Skeletal muscle satellite cell (primary cell): ENCODE results near the gene LARP1B.
A peak's percentile ranks its signal among the peaks of the same experiment; 100 is the strongest.

Experiments
- H3K27me3 ChIP-seq: 2 replicates; pipeline ENCODE4 v1.7.0; 2013; ENCODE audit warnings: low read length; ENCODE audit not compliant: control insufficient read depth, insufficient read depth
- H3K36me3 ChIP-seq: 2 replicates; pipeline ENCODE4 v1.7.0; 2013; ENCODE audit warnings: mild to moderate bottlenecking, control low read depth, low read length; ENCODE audit not compliant: insufficient read depth
- H3K4me1 ChIP-seq: 2 replicates; pipeline ENCODE4 v1.7.0; 2013; ENCODE audit warnings: low read length; ENCODE audit not compliant: control insufficient read depth, insufficient read depth
- H3K4me2 ChIP-seq: 2 replicates; pipeline ENCODE4 v1.7.0; 2013; ENCODE audit warnings: mild to moderate bottlenecking, low read length
- H3K4me3 ChIP-seq: 2 replicates; pipeline ENCODE4 v1.7.0; 2013; ENCODE audit warnings: low read length
- H3K9ac ChIP-seq: 2 replicates; pipeline ENCODE4 v1.7.0; 2013; ENCODE audit warnings: mild to moderate bottlenecking, low read depth, low read length, moderate library complexity
- H3K9me3 ChIP-seq: replicated peaks from 2 replicates; pipeline ENCODE4 v1.7.0; 2013; ENCODE audit warnings: mild to moderate bottlenecking, control low read depth, low read length

Gene LARP1B

DNA sequence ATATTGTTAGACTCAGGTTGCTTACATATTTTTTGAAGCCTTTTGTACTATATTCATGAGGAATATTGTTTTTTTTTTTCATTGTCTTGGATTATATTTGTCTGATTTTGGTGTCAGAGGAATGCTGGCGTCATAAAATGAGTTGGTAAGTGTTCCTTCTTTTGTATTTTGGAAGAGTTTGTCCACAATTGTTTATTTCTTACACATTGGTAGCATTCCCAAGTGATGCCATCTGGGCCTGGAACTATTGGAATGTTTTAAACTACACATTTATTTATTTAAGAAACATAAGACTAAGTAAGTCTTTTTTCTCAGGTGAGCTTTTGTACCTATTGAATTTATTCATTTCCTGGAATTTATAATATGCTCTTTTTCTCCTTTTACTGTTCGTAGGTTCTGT lies 107.6 kb downstream of the LARP1B start:
- H3K4me3 ChIP-seq, result no peak overlapping the region
- H3K27me3 ChIP-seq, result no peaks in the 10 kb centered on the region
- H3K36me3 ChIP-seq, result no peaks in the 10 kb centered on the region
- H3K9me3 ChIP-seq, result no peaks in the 10 kb centered on the region
- H3K4me1 ChIP-seq, result peaks cover 1% of the 10 kb centered on the region
- H3K4me2 ChIP-seq, result no peak overlapping the region
- no peak overlapping the region for H3K9ac ChIP-seq

GRCh38 chr4:128169245-128169644 lies 108.1 kb downstream of the LARP1B start:
- no peaks in the 10 kb centered on the region for H3K9me3 ChIP-seq
- no peak overlapping the region for H3K9ac ChIP-seq
- H3K4me3 ChIP-seq, result no peak overlapping the region
- no peaks in the 10 kb centered on the region for H3K36me3 ChIP-seq
- H3K4me2 ChIP-seq, result no peak overlapping the region
- no peaks in the 10 kb centered on the region for H3K27me3 ChIP-seq
- no peaks in the 10 kb centered on the region for H3K4me1 ChIP-seq

DNA sequence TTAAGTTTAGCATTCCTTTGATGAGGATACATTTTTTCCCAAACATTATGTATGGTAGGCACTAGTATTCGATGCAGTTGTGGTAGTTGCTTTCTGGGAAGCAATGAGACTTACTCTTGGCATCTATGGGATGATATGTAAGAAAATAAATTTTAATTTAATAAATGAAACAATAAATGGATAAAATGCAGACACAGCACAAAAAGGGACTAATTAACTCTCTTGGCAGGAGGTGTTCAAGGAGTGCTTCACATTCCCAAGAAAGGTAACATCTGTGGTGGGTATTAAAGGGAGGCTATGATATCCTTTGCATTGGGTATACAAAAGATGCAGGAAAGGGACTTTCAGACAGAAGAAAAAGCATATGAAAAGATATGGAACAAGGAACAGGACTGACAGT lies 115.5 kb downstream of the LARP1B start:
- H3K4me3 ChIP-seq, result no peak overlapping the region
- H3K9ac ChIP-seq, result no peak overlapping the region
- H3K4me2 ChIP-seq, result no peak overlapping the region
- no peaks in the 10 kb centered on the region for H3K4me1 ChIP-seq
- H3K27me3 ChIP-seq, result no peaks in the 10 kb centered on the region
- no peaks in the 10 kb centered on the region for H3K36me3 ChIP-seq
- no peaks in the 10 kb centered on the region for H3K9me3 ChIP-seq

- H3K9me3 ChIP-seq, result no peaks in the 10 kb centered on the region
- no peaks in the 10 kb centered on the region for H3K36me3 ChIP-seq
- H3K27me3 ChIP-seq, result no peaks in the 10 kb centered on the region
- no peak overlapping the region for H3K4me2 ChIP-seq
- no peak overlapping the region for H3K9ac ChIP-seq
- no peak overlapping the region for H3K4me3 ChIP-seq
- no peaks in the 10 kb centered on the region for H3K4me1 ChIP-seq
Observed at GRCh38 chr4:128177498-128177897, 116.4 kb downstream of the LARP1B start.

DNA sequence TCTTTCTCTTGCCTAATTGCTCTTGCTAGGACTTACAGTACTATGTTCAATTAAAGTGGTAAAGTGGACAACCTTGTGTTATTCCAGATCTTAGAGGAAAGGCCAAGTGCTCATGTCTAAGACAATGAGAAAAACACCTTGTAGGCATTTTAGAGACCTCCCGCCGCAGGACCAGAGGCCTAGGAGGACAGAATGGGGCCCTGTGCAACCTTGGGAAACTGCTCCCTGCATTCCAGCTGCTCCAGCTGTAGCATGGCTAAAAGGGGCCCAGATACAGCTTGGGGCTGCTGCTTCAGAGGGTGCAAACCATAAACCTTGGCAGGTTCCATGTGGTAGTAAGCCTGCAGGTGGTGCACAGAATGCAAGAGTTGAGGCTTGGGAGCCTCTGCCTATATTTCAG lies 125.5 kb downstream of the LARP1B start:
- Histone ChIP-seq H3K9ac (no peak overlapping the region), H3K27me3 (no peaks in the 10 kb centered on the region), H3K4me2 (no peak overlapping the region), H3K4me1 (peaks cover 3% of the 10 kb centered on the region), H3K9me3 (no peaks in the 10 kb centered on the region), H3K36me3 (peaks cover 24% of the 10 kb centered on the region), H3K4me3 (no peak overlapping the region)

- Histone ChIP-seq H3K4me3 (no peak overlapping the region), H3K4me2 (no peak overlapping the region), H3K36me3 (peaks cover 4% of the 10 kb centered on the region), H3K4me1 (peaks cover 3% of the 10 kb centered on the region), H3K27me3 (no peaks in the 10 kb centered on the region), H3K9ac (no peak overlapping the region), H3K9me3 (no peaks in the 10 kb centered on the region)
Observed at GRCh38 chr4:128191115-128191781, 130.1 kb downstream of the LARP1B start.

DNA sequence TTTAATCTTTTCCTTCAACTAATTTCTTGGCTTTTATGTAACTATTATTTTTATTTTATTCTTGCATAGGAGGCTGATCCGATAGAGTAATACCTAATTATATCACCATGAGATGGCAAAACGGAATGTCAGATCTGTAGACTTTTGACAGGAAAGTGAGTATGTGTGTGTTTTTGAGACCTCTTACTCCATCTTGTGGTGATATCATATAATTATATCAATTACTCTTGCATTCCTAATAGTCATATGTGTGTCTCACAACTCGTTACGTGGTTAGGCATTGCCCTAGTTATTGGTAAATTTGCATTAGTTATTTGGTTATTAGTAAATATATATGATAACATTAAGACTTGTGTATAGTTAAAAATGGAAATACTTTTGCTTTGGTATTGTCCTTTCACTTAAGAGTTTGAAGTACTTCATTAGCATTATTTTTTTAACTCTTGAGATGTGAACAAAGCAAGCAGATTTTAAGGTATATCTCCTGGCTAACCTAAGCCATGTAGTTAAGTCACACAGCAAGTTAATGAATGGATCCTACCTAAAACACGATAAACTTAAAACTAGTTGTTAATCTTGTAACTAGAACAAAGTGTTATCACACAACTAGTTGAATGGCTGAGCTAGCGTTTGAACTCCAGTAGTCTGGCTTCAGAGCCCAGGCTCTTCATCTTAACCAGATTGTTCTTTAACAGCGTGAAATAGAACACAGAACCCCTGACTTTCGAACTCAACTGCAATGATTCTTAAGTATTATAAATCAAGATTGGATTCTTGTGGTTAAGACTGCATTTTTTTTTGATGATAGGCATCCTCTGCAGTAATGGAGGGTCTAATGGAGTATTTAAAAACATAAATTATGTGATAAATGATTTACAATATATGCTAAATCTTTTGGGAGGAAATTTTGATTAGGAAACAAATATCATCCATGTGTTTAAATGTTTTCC lies 159.4 kb downstream of the LARP1B start:
- Histone ChIP-seq H3K9ac (no peak overlapping the region), H3K36me3 (no peaks in the 10 kb centered on the region), H3K4me1 (peaks cover 19% of the 10 kb centered on the region), H3K4me2 (peak overlapping the region; percentile 33), H3K27me3 (no peaks in the 10 kb centered on the region), H3K9me3 (no peaks in the 10 kb centered on the region), H3K4me3 (no peak overlapping the region)

DNA sequence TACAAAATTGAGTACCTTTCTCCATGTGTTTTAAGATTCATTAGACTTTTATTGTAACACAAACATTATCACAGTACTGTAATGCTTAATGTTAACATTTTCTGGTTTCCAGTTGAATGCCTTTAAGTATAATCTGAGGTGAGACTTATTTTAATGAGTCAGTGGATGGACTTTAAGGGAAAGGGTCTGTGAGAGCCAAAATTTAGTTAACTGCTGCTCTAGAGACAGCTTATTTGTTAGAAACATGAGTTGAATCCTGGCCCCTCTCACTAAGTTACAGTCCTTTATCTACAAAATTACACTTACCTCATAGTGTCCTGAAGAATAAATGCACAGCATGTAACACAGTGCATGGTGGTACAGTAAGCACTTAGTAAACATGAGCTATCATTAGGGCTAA lies 160.5 kb downstream of the LARP1B start:
- H3K27me3 ChIP-seq, result no peaks in the 10 kb centered on the region
- no peak overlapping the region for H3K9ac ChIP-seq
- no peaks in the 10 kb centered on the region for H3K36me3 ChIP-seq
- H3K4me2 ChIP-seq, result no peak overlapping the region
- H3K9me3 ChIP-seq, result no peaks in the 10 kb centered on the region
- no peak overlapping the region for H3K4me3 ChIP-seq
- peaks cover 19% of the 10 kb centered on the region for H3K4me1 ChIP-seq

DNA sequence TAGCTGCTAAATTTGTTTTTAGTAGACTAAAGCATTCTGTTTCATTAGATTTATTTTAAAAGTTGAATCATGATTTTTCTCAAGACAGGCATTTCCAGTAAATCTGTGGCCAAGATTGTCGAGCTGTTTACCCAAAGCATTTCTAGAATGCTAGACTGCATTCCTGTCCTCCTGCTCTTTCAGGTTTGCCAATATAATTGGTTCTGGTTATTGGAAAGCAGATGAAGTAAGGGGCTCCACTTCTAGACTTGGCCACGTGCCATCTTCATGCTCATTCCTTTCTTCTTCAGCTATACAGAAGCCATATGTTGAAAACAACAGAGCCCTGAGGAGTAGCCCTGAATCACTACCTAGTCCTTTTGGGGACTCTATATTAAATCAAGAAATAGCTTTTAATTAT lies 164.0 kb downstream of the LARP1B start:
- Histone ChIP-seq H3K27me3 (no peaks in the 10 kb centered on the region), H3K9me3 (no peaks in the 10 kb centered on the region), H3K36me3 (no peaks in the 10 kb centered on the region), H3K4me2 (no peak overlapping the region), H3K9ac (no peak overlapping the region), H3K4me1 (peaks cover 38% of the 10 kb centered on the region), H3K4me3 (no peak overlapping the region)

- Histone ChIP-seq H3K36me3 (no peaks in the 10 kb centered on the region), H3K9ac (peak overlapping the region; percentile 32), H3K4me3 (no peak overlapping the region), H3K27me3 (no peaks in the 10 kb centered on the region), H3K4me2 (no peak overlapping the region), H3K9me3 (no peaks in the 10 kb centered on the region), H3K4me1 (peaks cover 32% of the 10 kb centered on the region)
Observed at GRCh38 chr4:128227991-128228571, 167.0 kb downstream of the LARP1B start.

DNA sequence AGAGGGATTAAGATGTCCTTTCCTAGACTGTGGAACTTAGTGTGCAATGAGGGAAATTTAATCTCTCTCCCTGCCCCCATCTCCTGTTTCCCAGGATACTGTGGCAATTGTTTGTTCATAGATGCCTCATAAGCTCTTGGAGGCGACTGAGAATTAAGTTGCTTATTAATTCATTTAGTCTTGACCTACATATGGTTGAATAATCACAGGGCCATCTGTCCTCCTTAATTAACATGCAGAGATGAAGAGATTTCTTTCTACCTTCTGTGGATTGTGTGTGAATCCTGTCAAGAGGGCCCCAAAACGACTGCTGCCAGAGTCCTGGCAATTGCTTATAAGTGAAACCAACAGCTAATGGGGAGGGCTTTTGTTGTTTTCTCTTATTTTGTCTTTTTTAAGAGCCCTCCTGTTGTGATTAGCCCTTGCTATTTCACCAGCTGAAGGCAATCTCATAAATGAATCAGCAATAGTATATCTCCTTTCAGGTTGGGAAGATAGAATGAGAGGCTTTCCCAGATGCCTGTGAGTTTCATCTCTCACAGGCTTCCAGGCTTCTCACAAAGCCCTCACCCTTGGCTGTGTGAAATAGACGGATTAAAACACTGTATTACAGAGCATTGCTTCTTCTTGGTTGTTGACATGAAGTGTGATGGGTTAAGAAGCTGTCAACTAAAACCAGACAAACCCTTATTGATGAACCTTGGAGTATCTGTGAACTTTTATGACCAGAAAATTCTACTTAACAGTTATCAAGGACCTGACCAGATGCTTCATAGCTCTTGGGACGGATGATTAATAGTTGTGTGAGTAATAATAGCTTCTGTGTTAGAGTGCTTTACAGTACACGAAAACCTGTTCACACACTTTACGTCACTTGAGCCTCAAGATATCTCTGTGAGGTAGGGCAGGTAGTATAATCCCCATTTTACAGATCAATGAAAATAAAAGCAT lies 168.0 kb downstream of the LARP1B start:
- Histone ChIP-seq H3K36me3 (no peaks in the 10 kb centered on the region), H3K4me3 (no peak overlapping the region), H3K27me3 (no peaks in the 10 kb centered on the region), H3K9ac (peak overlapping the region; percentile 32), H3K4me1 (peaks cover 32% of the 10 kb centered on the region), H3K4me2 (peak overlapping the region; percentile 44), H3K9me3 (no peaks in the 10 kb centered on the region)
